Measurements from ENCODE around the gene RAET1G. TPM values are rescaled to one million over a fixed set of nuclear protein-coding genes. Genes with fewer than 3 reads are reported as not detected.
A peak's percentile ranks its signal among the peaks of the same experiment; 100 is the strongest.
"Not testable (repeated sequence)": the region's sequence is repeated elsewhere in the genome, so short reads cannot be mapped to it uniquely, and the experiment has no call there.

Gene RAET1G
- total RNA-seq, 1 donor = 1.3 TPM

- DNase-seq (ENCODE audit: low read depth) = peak; percentile 24
- no peak for TF ChIP-seq CTCF (IDR thresholded peaks at IDR 0.05; ENCODE audit: insufficient read depth, low read depth, low read length)
- H3K4me3 ChIP-seq (ENCODE audit: low read depth, low read length) = peak overlapping the region; percentile 50
Measured at GRCh38 chr6:149964308-149965193, 41.6 kb upstream of the RAET1G start.

DNA sequence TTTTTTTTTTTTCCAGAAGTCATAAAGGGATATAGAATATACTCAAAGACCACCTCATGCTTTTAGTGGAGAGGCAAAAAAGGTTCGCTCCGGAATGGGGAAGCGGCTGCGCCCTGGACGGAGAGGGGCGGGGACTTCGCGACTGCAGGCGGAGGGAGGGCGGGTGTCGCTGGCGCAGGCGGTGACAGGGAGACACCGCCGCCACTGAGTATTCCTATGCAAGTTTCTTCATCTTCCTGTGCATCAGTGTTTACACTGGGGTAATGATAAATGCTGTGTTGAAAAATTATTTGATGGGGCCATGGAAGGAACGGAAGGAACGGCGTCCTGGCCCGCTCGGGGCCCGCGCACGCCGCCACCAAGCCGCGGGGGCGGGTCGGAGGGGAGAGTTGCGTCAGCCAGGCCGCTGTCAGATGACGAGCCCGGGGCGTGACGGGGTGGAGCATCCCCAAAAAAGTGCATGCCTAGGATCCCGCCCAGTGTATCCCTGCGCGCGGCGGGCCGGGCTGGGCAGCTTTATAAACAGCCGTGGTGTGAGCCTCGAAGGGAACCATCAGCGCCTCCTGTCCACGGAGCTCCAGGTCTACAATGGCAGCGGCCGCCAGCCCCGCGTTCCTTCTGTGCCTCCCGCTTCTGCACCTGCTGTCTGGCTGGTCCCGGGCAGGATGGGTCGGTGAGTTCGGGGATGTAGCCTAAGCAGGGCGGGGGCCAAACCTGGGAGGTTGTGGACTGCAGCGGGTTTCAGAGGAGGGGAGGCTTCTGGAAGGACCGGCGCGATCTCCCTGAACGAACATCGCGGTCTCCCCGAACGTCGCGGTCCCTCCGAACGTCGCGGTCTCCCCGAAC is 40.8 kb upstream of the RAET1G start, which contains the start of gene ULBP1:
ULBP1 (plus strand) TSS at position 482 of the 846 bp plus-strand sequence; CDS start at position 589, 107 bp downstream.
- DNase-seq (ENCODE audit: low read depth) = peak; percentile 90
- peak within 1 kb of the TSS; percentile 50 for H3K4me3 ChIP-seq (ENCODE audit: low read depth, low read length)
- no peak for TF ChIP-seq CTCF (IDR thresholded peaks at IDR 0.05; ENCODE audit: insufficient read depth, low read depth, low read length)

DNA sequence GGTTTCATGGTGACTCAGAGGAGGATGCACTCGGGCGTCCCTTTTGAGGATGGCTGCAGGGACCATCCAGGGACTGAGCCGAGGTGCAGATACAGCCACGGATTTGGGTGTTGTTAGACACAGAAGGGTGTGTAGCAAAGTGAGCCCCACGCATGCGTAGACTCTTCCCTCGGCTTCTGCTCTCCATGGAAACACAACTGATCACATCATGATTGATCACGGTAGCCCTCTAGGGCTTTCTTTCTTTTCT is 40.2 kb upstream of the RAET1G start:
- peak overlapping the region; percentile 50 for H3K4me3 ChIP-seq (ENCODE audit: low read depth, low read length)
- DNase-seq (ENCODE audit: low read depth) = peak; percentile 34
- TF ChIP-seq CTCF (IDR thresholded peaks at IDR 0.05; ENCODE audit: insufficient read depth, low read depth, low read length) = no peak

DNA sequence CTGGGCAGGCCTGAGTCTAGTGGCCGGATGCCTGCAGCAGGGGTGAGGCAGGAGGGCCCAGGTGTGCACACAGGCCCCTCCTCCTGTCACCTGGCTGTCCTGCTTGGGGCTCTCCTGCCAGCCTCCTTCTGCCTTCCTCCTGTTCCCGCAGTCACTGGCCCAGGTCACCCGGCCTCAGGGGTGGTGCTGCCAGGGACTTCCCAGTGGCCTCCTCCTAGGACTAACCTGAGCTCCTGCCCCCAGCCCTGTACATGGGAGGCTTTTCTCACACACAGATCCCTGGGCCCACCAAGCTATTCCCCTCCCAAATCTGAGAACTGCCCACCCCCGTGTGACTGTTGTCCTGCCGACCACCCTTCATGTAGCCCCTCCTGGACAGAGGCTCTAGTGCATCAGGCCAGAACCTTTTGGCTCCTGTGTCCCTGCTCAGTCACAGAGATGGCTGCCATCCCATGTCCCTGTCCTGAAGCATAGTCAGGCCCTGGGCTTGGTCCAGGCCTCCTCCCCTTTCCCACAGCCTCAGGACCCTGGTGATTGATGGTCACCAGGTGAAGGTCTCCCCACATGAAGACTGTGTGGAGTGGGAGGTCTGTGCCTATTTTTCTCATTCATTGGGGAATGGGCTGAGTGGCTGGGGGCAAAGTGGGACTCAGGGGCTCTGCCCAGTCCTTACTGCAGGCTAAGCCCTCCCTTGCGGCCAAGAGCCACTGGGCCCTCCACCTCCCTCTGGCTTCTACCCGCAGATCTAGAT is 39.7 kb upstream of the RAET1G start:
- no peak for DNase-seq (ENCODE audit: low read depth)
- TF ChIP-seq CTCF (IDR thresholded peaks at IDR 0.05; ENCODE audit: insufficient read depth, low read depth, low read length) = no peak
- H3K4me3 ChIP-seq (ENCODE audit: low read depth, low read length) = peak overlapping the region; percentile 50

- TF ChIP-seq CTCF (IDR thresholded peaks at IDR 0.05; ENCODE audit: insufficient read depth, low read depth, low read length) = peak; percentile 32
- H3K4me3 ChIP-seq (ENCODE audit: low read depth, low read length) = no peak overlapping the region
- no peak for DNase-seq (ENCODE audit: low read depth)
Measured at GRCh38 chr6:149961728-149962425, 39.0 kb upstream of the RAET1G start.

DNA sequence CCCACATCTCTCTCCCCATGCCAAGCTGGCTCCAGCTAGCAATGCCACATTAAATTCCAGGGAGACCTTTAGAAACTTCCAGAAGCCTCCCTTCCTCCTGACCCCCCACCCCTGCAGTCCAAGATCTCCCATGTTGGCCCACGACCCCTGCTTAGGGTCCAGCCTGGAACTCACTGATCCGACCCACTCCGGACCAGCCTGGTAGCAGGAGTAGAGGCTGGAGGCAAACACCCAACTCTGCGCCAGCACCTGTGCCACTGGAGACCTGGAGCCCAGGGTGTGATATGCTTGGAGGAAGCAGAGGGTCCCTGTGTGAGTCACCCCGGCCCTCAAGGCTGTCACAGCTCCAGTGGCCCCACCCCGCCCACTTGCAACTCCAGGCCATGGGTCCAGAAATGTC is 37.6 kb upstream of the RAET1G start:
- TF ChIP-seq CTCF (IDR thresholded peaks at IDR 0.05; ENCODE audit: insufficient read depth, low read depth, low read length) = no peak
- H3K4me3 ChIP-seq (ENCODE audit: low read depth, low read length) = no peak overlapping the region
- DNase-seq (ENCODE audit: low read depth) = no peak

GRCh38 chr6:149959806-149960205 is 36.9 kb upstream of the RAET1G start:
- DNase-seq (ENCODE audit: low read depth); H3K4me3 ChIP-seq (ENCODE audit: low read depth, low read length): not testable (repeated sequence)

GRCh38 chr6:149958124-149958523 is 35.2 kb upstream of the RAET1G start:
- H3K4me3 ChIP-seq (ENCODE audit: low read depth, low read length); DNase-seq (ENCODE audit: low read depth): not testable (repeated sequence)

DNA sequence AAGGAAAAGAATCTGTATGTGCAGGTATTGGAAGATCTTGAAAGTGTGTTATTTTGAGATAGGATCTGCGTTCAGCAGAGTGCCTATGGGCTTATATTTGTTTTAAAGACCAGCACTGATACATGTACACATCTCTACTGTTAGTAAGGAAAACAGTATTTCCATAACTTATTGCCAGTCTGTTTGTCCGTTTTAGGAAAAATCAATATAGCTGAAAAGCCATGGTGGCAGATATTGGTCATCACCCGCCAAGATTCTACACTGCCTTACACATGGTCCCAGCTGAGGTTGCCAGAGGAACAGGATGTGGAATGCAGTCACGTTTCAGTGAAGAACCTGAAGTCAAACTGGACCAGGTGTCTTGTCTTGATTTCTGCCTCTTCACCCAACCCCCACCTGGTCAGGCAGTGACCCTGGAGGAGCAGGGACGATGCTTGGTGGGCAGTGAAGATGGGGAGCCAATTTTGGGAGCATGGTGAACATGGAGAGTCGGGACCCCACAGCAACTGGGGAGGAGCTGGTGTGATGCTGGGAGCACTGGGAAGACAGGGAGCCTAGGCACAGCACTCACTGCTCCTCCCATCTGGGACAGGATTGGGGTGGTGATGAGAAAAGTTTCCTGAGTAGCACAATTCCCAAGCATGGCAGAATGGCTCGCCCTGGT is 32.9 kb upstream of the RAET1G start:
- not testable (repeated sequence) for H3K4me3 ChIP-seq (ENCODE audit: low read depth, low read length); DNase-seq (ENCODE audit: low read depth)

Measured in fibroblast of villous mesenchyme (primary cell).